K562 (cell line): Measurements from ENCODE around the gene BRINP2. TPM values are rescaled to one million over a fixed set of nuclear protein-coding genes. Genes with fewer than 3 reads are reported as not detected.
"Not testable (repeated sequence)": the region's sequence is repeated elsewhere in the genome, so short reads cannot be mapped to it uniquely, and the experiment has no call there.

ENCODE experiments used
- ATAC-seq: fragments of 200-7000 bp; cut with Tn5 transposase; 3 replicates; pipeline ENCODE4 v1.9.1; 2020; ENCODE audit warnings: moderate library complexity
- BruUV-seq: library from RNA; stranded (reverse); fragments of 400-500 nt; replicated peaks from 2 replicates; lab custom pipeline; 2021; lab: Mats Ljungman, UMichigan
- CTCF ChIA-PET: fragments of 300-600 bp; formaldehyde crosslinking; extraction: SDS; loops from one replicate; lab custom pipeline; 2021; ENCODE audit warnings: low intra/inter-chr PET ratio; lab: Yijun Ruan, JAX
- POLR2A ChIA-PET: fragments of 300-600, 350-650 bp; sonication (Branson Sonifier 250); formaldehyde crosslinking; extraction: SDS; loops from one replicate; lab custom pipeline; 2021; ENCODE audit warnings: antibody characterized with exemption, inconsistent platforms; lab: Yijun Ruan, JAX
- DNase-seq, 4 experiments: peaks; one replicate each; pipeline versions ENCODE4 v3.0.0 to v3.0.0-alpha.2; 2011 to 2018; ENCODE audit warnings: low spot score in 3 of 4, mixed read lengths in 3 of 4; ENCODE audit errors: extremely low read depth in 1 of 4
- FAIRE-seq: peaks from 2 replicates; lab custom pipeline; 2011; peaks lifted over from hg19 to GRCh38; lab: Jason Lieb, UNC
- H2AFZ ChIP-seq: 2 replicates; pipeline ENCODE4 v1.6.0; 2011; ENCODE audit warnings: low read depth, low read length, control low read depth, inconsistent platforms
- H3K27ac ChIP-seq: fragments of 200-600 bp; 3 replicates; pipeline ENCODE4 v1.8.0; 2011; ENCODE audit warnings: low read depth, mild to moderate bottlenecking, control low read depth, inconsistent platforms, low read length, moderate library complexity, mixed read lengths; ENCODE audit errors: extremely low read depth
- H3K27me3 ChIP-seq, 2 experiments: fragments of 300-600 bp in 1 of 2; 2 replicates in 1 of 2; 3 replicates in 1 of 2; pipeline versions ENCODE4 v1.6.0 to v1.8.0; 2011; ENCODE audit warnings: inconsistent platforms in 2 of 2, low read length in 2 of 2, mild to moderate bottlenecking in 1 of 2, mixed read lengths in 1 of 2, moderate library complexity in 1 of 2; ENCODE audit not compliant: control insufficient read depth in 2 of 2, insufficient read depth in 2 of 2
- H3K36me3 ChIP-seq: fragments of 300-600 bp; 3 replicates; pipeline ENCODE4 v1.8.0; 2011; ENCODE audit warnings: mild to moderate bottlenecking, low read length, inconsistent platforms; ENCODE audit not compliant: control insufficient read depth, insufficient read depth
- H3K4me1 ChIP-seq, 2 experiments: fragments of 200-600 bp in 1 of 2; replicated peaks in 1 of 2; 2 replicates in 1 of 2; 3 replicates in 1 of 2; pipeline versions ENCODE4 v1.5.1 to v1.8.0; 2011; ENCODE audit warnings: inconsistent platforms in 2 of 2, low read length in 2 of 2, mild to moderate bottlenecking in 1 of 2, mixed read lengths in 1 of 2, moderate library complexity in 1 of 2; ENCODE audit not compliant: control insufficient read depth in 2 of 2, insufficient read depth in 2 of 2
- H3K4me2 ChIP-seq: 2 replicates; pipeline ENCODE4 v1.6.1; 2011; ENCODE audit warnings: low read length, control low read depth, inconsistent platforms, mixed read lengths; ENCODE audit not compliant: insufficient read depth
- H3K4me3 ChIP-seq: fragments of 200-600 bp; sonication (generic), shearing (Covaris generic); 2 replicates; pipeline ENCODE4 v1.5.1; 2016; ENCODE audit warnings: control low read depth, inconsistent platforms
- H3K79me2 ChIP-seq: fragments of 200-600 bp; 3 replicates; pipeline ENCODE4 v1.8.0; 2011; ENCODE audit warnings: low read length, inconsistent platforms; ENCODE audit not compliant: control insufficient read depth, insufficient read depth
- H3K9ac ChIP-seq, 2 experiments: 2 replicates each; pipeline versions ENCODE4 v1.6.0 to v1.6.1; 2011; ENCODE audit warnings: low read depth in 2 of 2, low read length in 2 of 2, control low read depth in 1 of 2, inconsistent platforms in 1 of 2, mild to moderate bottlenecking in 1 of 2, mixed read lengths in 1 of 2; ENCODE audit not compliant: insufficient read depth in 1 of 2
- H3K9me1 ChIP-seq: one replicate; pipeline ENCODE4 v1.6.0; 2011; ENCODE audit warnings: inconsistent platforms, mild to moderate bottlenecking, low read length, moderate library complexity; ENCODE audit not compliant: control insufficient read depth, insufficient read depth
- H3K9me3 ChIP-seq: replicated peaks from 2 replicates; pipeline ENCODE4 v1.5.1; 2011; ENCODE audit warnings: low read depth, low read length, inconsistent platforms; ENCODE audit not compliant: control insufficient read depth, insufficient read depth
- H4K20me1 ChIP-seq: replicated peaks from 2 replicates; pipeline ENCODE4 v1.6.1; 2011; ENCODE audit warnings: low read length, inconsistent platforms, mixed read lengths; ENCODE audit not compliant: control insufficient read depth, insufficient read depth
- ATF3 ChIP-seq, 2 experiments: fragments of 450-650 bp in 1 of 2; sonication (generic) in 1 of 2; formaldehyde crosslinking in 1 of 2; IDR thresholded peaks in 1 of 2; conservative IDR thresholded peaks in 1 of 2; 2 replicates each; pipeline versions ENCODE4 v1.6.1 to v1.8.1; 2016 to 2023; ENCODE audit warnings: mild to moderate bottlenecking in 2 of 2, moderate library complexity in 2 of 2, inconsistent platforms in 1 of 2, missing genetic modification reagents in 1 of 2
- FIP1L1 ChIP-seq: fragments of 200-400 bp; formaldehyde crosslinking; IDR thresholded peaks from 2 replicates; pipeline ENCODE4 v1.6.1; 2018; ENCODE audit warnings: mild to moderate bottlenecking, low read depth, low read length; ENCODE audit not compliant: poor library complexity, severe bottlenecking
- FOXP1 ChIP-seq: sonication (generic); formaldehyde crosslinking; IDR thresholded peaks from 2 replicates; pipeline ENCODE4 v1.8.0; 2022; ENCODE audit warnings: mild to moderate bottlenecking, missing genetic modification reagents
- HIVEP1 ChIP-seq: fragments of 250-450 bp; sonication (Bioruptor Pico); IDR thresholded peaks from 2 replicates; pipeline ENCODE4 v1.4.0; 2020; ENCODE audit warnings: mild to moderate bottlenecking
- IRF9 ChIP-seq: fragments of 450-650 bp; IDR thresholded peaks from 2 replicates; pipeline ENCODE4 v1.6.1; 2016; ENCODE audit warnings: missing biosample characterization, missing genetic modification characterization
- MCM2 ChIP-seq: fragments of 450-650 bp; IDR thresholded peaks from 2 replicates; pipeline ENCODE4 v1.6.1; 2017; ENCODE audit warnings: low read depth, mild to moderate bottlenecking
- MLX ChIP-seq, 2 experiments: fragments of 450-650 bp in 1 of 2; sonication (generic) in 1 of 2; formaldehyde crosslinking; conservative IDR thresholded peaks; 2 replicates each; pipeline versions ENCODE4 v1.4.0 to v1.8.1; 2020 to 2022; ENCODE audit warnings: mild to moderate bottlenecking in 1 of 2, missing genetic modification reagents in 1 of 2
- NBN ChIP-seq: fragments of 450-650 bp; IDR thresholded peaks from 2 replicates; pipeline ENCODE4 v1.6.1; 2016; ENCODE audit warnings: low read depth, mild to moderate bottlenecking
- NFYB ChIP-seq: IDR thresholded peaks from 2 replicates; pipeline ENCODE4 v1.6.1; 2011; ENCODE audit warnings: mild to moderate bottlenecking, moderate library complexity; ENCODE audit not compliant: insufficient read length; ENCODE audit errors: extremely low read depth
- PTBP1 ChIP-seq: fragments of 200-400 bp; formaldehyde crosslinking; IDR thresholded peaks from 2 replicates; pipeline ENCODE4 v1.6.1; 2017; ENCODE audit warnings: low read depth, low read length
- SMARCC2 ChIP-seq: fragments of 450-650 bp; IDR thresholded peaks from 2 replicates; pipeline ENCODE4 v1.6.1; 2017; ENCODE audit warnings: antibody characterized with exemption, moderate library complexity, mild to moderate bottlenecking, low read depth
- SMC3 ChIP-seq: conservative IDR thresholded peaks from 2 replicates; pipeline ENCODE4 v1.6.1; 2011; ENCODE audit warnings: low read depth, low read length, improper control_type of control experiment; ENCODE audit not compliant: insufficient read depth
- SRSF3 ChIP-seq: fragments of 200-400 bp; formaldehyde crosslinking; IDR thresholded peaks from 2 replicates; pipeline ENCODE4 v1.6.1; 2016; ENCODE audit warnings: mild to moderate bottlenecking, low read length, moderate library complexity; ENCODE audit not compliant: insufficient read depth
- WGBS: fragments of 100-300 bp; shearing (Covaris generic); methylation state at CpG from one replicate; pipeline ENCODE4 v1.1.6; 2016; ENCODE audit warnings: low coverage, mixed read lengths; ENCODE audit not compliant: insufficient coverage; ENCODE audit errors: missing lambda C conversion rate; 5-methylcytosine and 5-hydroxymethylcytosine counted together
- in situ Hi-C: fragments of 300-500 bp; cut with MboI; formaldehyde crosslinking; loops from 4 replicates; pipeline ENCODE4 v1.15.0; 2018; ENCODE audit warnings: inconsistent platforms, mixed read lengths
- intact Hi-C: fragments of 100-400 bp; cut with micrococcal nuclease; formaldehyde crosslinking; loops from 2 replicates; pipeline ENCODE4 v1.14.2; 2022
- polyA plus RNA-seq, 8 experiments: library from polyadenylated mRNA; depleted of rRNA in 4 of 8; stranded (reverse) in 5 of 8; unstranded in 3 of 8; fragments of >200 nt; fragmentation: Nextera tagmentation in 2 of 8; fragmentation: Illumina TruSeq in 1 of 8; extraction: Ambion mirVana in 2 of 8; extraction: Trizol in 1 of 8; gene quantifications; 2 replicates each; pipeline versions ENCODE4 v1.2.1 to v1.2.3, GENCODE V29; 2011 to 2014; ENCODE audit warnings: inconsistent platforms in 1 of 8, missing spikeins in 1 of 8
- total RNA-seq, 7 experiments: library from RNA; depleted of rRNA in 6 of 7; stranded (reverse); fragments of >200 nt in 6 of 7; fragmentation: Illumina TruSeq in 2 of 7; extraction: Trizol in 2 of 7; gene quantifications; 2 replicates each; pipeline versions ENCODE4 v1.2.1 to v1.2.3, GENCODE V29; 2011 to 2021; ENCODE audit warnings: low replicate concordance in 1 of 7

Gene BRINP2
- total and polyA plus RNA-seq, 9 of the 15 experiments (the other 6 are each of a cell fraction or from before 2014, with no cell fraction given) = not detected

- H3K79me2 ChIP-seq = no peaks in the 10 kb centered on the region
- H3K4me1 ChIP-seq = no peaks in the 10 kb centered on the region
- DNase-seq (no peak), FAIRE-seq (no peak), ATAC-seq (no peak)
- no peaks in the 10 kb centered on the region for H3K36me3 ChIP-seq
- no TSS peak for BruUV-seq
- H3K4me2 ChIP-seq = no peak overlapping the region
- in situ Hi-C loops (no loop called here), intact Hi-C loops (no loop called here)
- H2AFZ ChIP-seq = no peak overlapping the region
- H4K20me1 ChIP-seq = no peaks in the 10 kb centered on the region
- no peak overlapping the region for H3K27ac ChIP-seq
- no peak overlapping the region for H3K9ac ChIP-seq
- ChIA-PET POLR2A (interaction anchor here (0.6 kb wide), 1 partner anchor 782 kb away, joined by 3 read pairs; no protein-coding TSS in a partner anchor), CTCF (no interaction called here)
- H3K4me3 ChIP-seq = no peak overlapping the region
- 0% methylated on average over 4 of the region's 4 CpGs for WGBS
- H3K9me3 ChIP-seq = no peaks in the 10 kb centered on the region
- H3K9me1 ChIP-seq = no peaks in the 10 kb centered on the region
- no peak for TF ChIP-seq SMARCC2
- no peak for TF ChIP-seq MCM2
- no peak for TF ChIP-seq MLX (CRISPR knock-in tag; conservative IDR thresholded peaks at IDR 0.05)
- no peak for TF ChIP-seq HIVEP1 (CRISPR knock-in tag)
- no peak for TF ChIP-seq IRF9 (tag)
- TF ChIP-seq NBN = no peak
- no peak for TF ChIP-seq ATF3 (IDR thresholded peaks at IDR 0.05)
- no peak for TF ChIP-seq ATF3 (CRISPR knock-in tag; conservative IDR thresholded peaks at IDR 0.05)
- TF ChIP-seq SRSF3 = no peak
- no peak for TF ChIP-seq FIP1L1
- no peak for TF ChIP-seq NFYB
- TF ChIP-seq FOXP1 (CRISPR knock-in tag) = no peak
- no peak for TF ChIP-seq SMC3
- no peak for TF ChIP-seq PTBP1
- H3K27me3 ChIP-seq = no peaks in the 10 kb centered on the region
Measured at GRCh38 chr1:177315761-177316160, 145.0 kb downstream of the BRINP2 start.

- H3K4me1 ChIP-seq, ATAC-seq, H3K9me1 ChIP-seq, BruUV-seq, H3K4me2 ChIP-seq, H3K79me2 ChIP-seq, POLR2A ChIA-PET, H3K27ac ChIP-seq, FAIRE-seq, H3K9ac ChIP-seq, CTCF ChIA-PET, in situ Hi-C loops, H2AFZ ChIP-seq, H4K20me1 ChIP-seq, intact Hi-C loops, H3K9me3 ChIP-seq, H3K36me3 ChIP-seq, H3K27me3 ChIP-seq, H3K4me3 ChIP-seq, DNase-seq: not testable (repeated sequence)
Measured at GRCh38 chr1:177321434-177321833, 150.7 kb downstream of the BRINP2 start.
